GM12891 (cell line): Measurements from ENCODE around the gene MACIR.
A peak's percentile ranks its signal among the peaks of the same experiment; 100 is the strongest.

ENCODE experiments used
- DNase-seq: peaks from one replicate; pipeline ENCODE4 v3.0.0; 2011; ENCODE audit warnings: low spot score; ENCODE audit not compliant: insufficient read length
- FAIRE-seq: peaks from 2 replicates; lab custom pipeline; 2011; peaks lifted over from hg19 to GRCh38; lab: Jason Lieb, UNC
- PAX5 ChIP-seq: IDR thresholded peaks from 2 replicates; pipeline ENCODE4 v1.6.1; 2011; ENCODE audit warnings: low read length, moderate library complexity, mild to moderate bottlenecking; ENCODE audit not compliant: insufficient read depth, severe bottlenecking
- POLR2A ChIP-seq: IDR thresholded peaks from 2 replicates; pipeline ENCODE4 v1.6.1; 2011; ENCODE audit warnings: low read depth, low read length, control low read depth
- POLR2AphosphoS5 ChIP-seq: IDR thresholded peaks from 2 replicates; pipeline ENCODE4 v1.6.1; 2011; ENCODE audit warnings: low read depth, low read length, control low read depth
- POU2F2 ChIP-seq: IDR thresholded peaks from 2 replicates; pipeline ENCODE4 v1.6.1; 2011; ENCODE audit warnings: low read depth, mild to moderate bottlenecking, control low read depth, low read length, moderate library complexity
- SPI1 ChIP-seq: IDR thresholded peaks from 2 replicates; pipeline ENCODE4 v1.6.1; 2011; ENCODE audit warnings: low read depth, low read length, control low read depth
- TAF1 ChIP-seq: IDR thresholded peaks from 2 replicates; pipeline ENCODE4 v1.6.1; 2011; ENCODE audit warnings: low read depth, low read length, control low read depth

Gene MACIR

DNA sequence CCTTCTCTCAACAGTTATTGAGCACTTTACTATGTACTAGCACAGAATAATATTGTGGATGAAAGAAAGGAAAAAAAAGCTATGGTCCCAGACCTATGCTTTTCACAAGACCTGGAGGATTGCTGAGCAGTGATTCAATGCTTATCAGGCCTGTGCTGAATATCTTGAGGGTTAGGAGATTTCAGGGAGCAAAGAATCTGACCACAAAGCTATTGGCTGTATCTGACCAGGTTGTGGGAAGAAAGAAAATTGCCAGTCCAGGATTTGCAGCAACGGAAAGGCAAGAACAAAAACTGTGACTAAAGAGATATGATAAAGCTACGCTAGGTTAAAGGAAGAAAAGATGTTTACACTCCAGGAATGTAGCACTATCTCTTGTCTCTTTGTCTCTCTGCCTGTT lies 14.9 kb upstream of the MACIR start:
- no peak for TF ChIP-seq SPI1
- TF ChIP-seq PAX5: no peak
- TF ChIP-seq POLR2AphosphoS5: no peak
- TF ChIP-seq POU2F2: no peak
- no peak for TF ChIP-seq TAF1
- TF ChIP-seq POLR2A: no peak
- FAIRE-seq (no peak), DNase-seq (no peak)

- FAIRE-seq (no peak), DNase-seq (no peak)
- TF ChIP-seq POLR2A: no peak
Measured at GRCh38 chr5:103244398-103244797, 14.2 kb upstream of the MACIR start.

DNA sequence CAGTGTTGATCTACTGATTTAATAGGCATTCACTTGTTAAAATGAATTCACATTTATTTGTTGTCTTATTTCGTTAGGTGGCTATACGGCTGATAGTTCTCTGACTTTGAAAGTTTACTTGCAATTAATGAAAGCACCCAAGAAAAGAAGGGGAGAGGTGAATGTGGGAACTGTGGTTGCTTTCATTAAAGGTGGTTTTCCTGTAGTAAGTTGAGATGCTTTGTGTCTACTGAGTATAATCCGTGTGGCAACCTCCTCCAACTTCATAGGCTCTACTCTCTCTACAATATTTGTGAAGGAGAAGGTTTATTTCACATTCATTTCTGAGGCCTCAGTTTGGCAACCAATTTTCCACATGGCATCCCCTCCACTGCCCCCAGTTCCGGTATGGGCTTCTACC lies 12.8 kb upstream of the MACIR start:
- no peak for DNase-seq
- no peak for TF ChIP-seq POLR2AphosphoS5
- no peak for TF ChIP-seq TAF1
- FAIRE-seq: no peak

DNA sequence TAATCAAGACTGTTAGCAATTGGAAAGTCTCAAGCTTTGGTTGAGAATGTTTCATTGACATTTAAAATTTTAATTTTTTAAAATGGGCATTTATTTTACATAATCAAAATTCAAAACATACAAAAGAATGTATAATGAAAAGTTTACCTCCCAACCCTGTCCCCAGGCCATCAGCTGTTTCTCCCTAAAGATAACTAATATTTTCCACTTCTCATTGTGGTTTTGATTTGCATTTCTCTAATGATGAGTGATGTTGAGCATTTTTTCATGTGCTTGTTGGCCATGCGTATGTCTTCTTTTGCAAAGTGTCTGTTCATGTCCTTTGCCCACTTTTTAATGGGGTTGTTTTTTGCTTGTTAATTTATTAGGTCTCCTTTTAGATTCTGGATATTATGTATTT lies 11.4 kb upstream of the MACIR start:
- FAIRE-seq (no peak), DNase-seq (no peak)
- no peak for TF ChIP-seq SPI1
- TF ChIP-seq POLR2A: no peak
- no peak for TF ChIP-seq POLR2AphosphoS5
- TF ChIP-seq POU2F2: no peak
- TF ChIP-seq TAF1: no peak
- no peak for TF ChIP-seq PAX5

DNA sequence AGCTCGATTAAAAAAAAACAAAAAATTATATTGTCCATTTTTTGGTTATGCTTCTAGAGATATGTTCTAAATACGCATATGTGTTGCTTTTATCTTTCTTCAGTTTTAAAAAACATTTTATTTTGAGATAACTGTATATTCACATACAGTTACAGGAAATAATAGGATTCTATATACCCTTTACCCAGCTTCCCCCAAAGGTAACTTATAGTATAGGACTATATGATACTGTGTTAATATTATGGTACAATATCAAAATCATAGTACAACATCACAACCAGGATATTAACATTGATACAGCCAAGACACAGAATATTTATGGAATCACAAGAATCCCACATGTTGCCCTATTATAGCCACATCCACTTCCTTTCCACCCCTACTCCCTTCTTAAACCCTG lies 9.5 kb upstream of the MACIR start:
- TF ChIP-seq POLR2A: no peak
- TF ChIP-seq PAX5: no peak
- TF ChIP-seq SPI1: no peak
- no peak for TF ChIP-seq TAF1
- TF ChIP-seq POU2F2: no peak
- TF ChIP-seq POLR2AphosphoS5: no peak
- FAIRE-seq (no peak), DNase-seq (no peak)

- FAIRE-seq (peak; percentile 33), DNase-seq (no peak)
- TF ChIP-seq POLR2AphosphoS5 (no peak), SPI1 (no peak), TAF1 (no peak), POU2F2 (no peak), POLR2A (no peak)
Measured at GRCh38 chr5:103254921-103255320, 3.6 kb upstream of the MACIR start.

DNA sequence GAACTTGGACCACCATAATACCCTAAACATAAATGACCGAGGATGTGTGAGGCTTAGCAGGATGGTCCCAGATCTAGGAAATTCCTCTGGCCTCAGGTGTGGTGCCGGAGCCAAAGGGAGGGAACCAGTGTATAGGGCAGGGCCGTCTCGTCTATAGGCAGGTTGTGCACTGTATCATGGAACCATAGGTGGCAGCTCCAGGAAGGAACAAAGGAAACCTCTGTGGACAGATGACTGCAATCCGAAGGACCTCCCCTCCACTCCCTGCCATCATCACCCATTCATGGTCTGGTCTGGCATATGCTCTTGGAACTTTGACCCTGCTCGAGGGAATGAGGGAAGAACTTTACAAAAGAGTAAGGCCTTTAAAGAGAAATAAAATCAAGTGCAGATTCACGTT lies 2.9 kb upstream of the MACIR start:
- FAIRE-seq: no peak
- no peak for DNase-seq
- TF ChIP-seq POU2F2 (no peak), SPI1 (no peak), POLR2AphosphoS5 (no peak), POLR2A (no peak), TAF1 (no peak), PAX5 (no peak)

DNA sequence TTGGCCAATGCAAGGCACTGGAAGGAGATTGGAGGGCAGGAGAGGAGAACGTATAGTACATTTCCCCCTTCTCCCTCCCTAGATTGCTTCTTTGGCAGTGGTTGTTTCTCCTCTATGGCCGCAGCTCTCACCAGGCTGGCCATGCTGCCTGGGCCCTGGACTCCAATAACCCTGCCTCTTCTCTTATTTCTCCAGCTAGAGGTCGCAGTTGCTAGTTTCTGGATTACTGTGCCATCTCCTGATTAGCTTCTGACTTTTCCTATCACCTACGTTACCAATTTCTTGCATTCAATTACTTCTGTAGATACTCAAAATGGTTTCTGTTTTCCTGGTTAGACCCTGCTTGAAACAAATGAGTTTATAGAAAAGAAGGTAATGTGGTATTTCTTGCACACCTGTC lies 2.4 kb upstream of the MACIR start:
- TF ChIP-seq POLR2AphosphoS5: no peak
- TF ChIP-seq PAX5: no peak
- no peak for TF ChIP-seq SPI1
- TF ChIP-seq POLR2A: no peak
- no peak for TF ChIP-seq POU2F2
- no peak for TF ChIP-seq TAF1
- DNase-seq (no peak), FAIRE-seq (no peak)

DNA sequence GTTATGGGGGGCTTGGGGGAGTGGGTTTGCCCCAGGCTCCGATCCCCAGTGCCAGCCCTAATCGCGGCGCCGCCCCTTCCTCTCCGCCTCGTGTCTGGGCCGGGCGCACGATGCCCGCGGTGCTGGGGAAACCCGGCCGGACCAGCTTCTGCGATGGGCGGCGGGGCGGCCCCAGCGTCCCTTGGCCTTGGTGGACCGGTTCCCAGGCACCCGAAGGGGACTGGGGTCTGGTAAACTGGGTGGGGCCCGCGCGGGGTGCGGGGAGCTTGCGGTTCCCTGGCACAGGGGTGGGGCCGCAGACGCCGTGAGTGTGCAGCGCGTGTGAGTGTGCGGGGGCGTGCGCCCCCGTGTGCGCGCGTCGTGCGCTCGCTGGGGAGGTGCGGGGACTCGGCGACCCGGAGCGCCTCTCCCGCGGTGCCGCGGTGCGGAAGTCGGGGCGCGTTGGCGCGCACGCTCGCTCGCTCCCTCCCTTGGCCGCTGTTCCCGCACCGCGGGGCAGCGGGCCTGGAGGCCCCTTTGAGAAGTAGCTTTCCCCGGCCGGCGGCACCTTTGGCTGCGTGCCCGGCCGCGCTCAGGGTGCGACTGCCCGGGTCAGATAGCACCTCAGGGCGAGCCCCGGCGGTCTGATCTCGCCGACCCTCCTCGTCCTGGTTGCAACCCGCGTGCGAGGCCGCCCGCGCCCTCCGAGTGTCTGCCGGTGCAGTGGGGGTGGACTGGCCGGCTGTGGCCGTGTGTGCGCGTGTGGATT lies 568 bp downstream of the MACIR start:
- peak; percentile 25 for DNase-seq
- FAIRE-seq: no peak
- TF ChIP-seq PAX5 (no peak), POU2F2 (no peak), SPI1 (no peak), TAF1 (no peak), POLR2A (no peak), POLR2AphosphoS5 (no peak)

DNA sequence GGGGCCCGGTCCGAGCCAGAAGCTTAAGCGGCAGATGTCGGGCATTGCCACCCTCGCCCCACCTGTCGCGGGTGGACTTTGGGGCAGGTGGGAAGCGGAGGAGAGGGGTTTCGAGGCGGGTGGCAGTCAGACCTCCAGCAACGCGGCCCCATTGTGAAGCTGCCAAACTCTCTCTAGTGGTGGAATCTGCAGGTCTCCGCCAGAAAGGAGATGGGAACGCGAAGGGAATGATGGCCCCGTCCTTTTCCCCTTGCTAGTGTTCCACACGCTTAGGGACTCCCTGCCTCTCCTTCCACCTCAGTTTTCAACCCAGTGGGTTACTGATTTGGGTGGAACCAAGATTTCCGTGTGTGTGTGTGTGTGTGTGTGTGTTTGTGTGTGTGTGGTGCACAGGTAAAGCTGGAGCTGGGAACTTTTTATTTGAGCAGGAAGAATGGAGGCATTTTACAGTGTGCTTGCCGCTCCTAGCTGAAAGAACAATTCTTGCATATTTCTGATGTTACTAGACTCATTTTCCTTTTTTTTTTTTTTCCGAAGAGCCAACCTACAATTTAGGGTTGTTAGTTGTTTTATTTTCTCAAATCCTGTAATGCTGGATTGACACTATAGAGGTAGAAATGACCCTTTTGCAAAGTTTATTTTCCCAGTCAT lies 1.3 kb downstream of the MACIR start:
- TF ChIP-seq PAX5 (no peak), TAF1 (no peak), SPI1 (no peak), POLR2AphosphoS5 (no peak), POLR2A (no peak), POU2F2 (no peak)
- DNase-seq: no peak
- FAIRE-seq: peak; percentile 58

DNA sequence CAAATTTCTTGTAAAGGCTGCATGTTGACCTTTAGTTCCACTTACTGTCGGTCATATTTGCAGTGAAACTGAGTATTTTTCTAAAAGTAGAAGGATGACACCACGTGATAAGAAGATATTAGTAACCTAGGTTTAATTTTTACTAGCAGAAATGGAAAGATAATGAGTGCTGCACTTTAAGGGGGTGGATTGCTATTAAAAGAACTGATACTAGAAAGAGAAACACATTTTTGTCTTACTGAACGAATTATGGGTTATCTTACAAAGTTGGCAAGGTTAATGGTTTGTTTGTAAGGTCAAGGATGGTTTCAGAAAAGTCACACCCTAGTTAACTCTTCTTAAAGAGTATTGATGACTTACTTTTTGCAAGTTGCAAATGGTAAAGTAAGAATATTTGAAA lies 2.4 kb downstream of the MACIR start:
- no peak for FAIRE-seq
- no peak for DNase-seq
- TF ChIP-seq POLR2AphosphoS5: no peak
